PC-9 (cell line): ENCODE results near the gene TGM2. TPM values are rescaled to one million over a fixed set of nuclear protein-coding genes. Genes with fewer than 3 reads are reported as not detected.

Experiments
- BruUV-seq: library from RNA; stranded (reverse); fragments of 400-500 nt; replicated peaks from 2 replicates; lab custom pipeline; 2021; lab: Mats Ljungman, UMichigan
- CTCF ChIA-PET: fragments of 300-600 bp; sonication (Branson Sonifier 250); formaldehyde crosslinking; loops from one replicate; lab custom pipeline; 2022; ENCODE audit warnings: antibody characterized with exemption; lab: Charles Lee
- POLR2A ChIA-PET: fragments of 300-600 bp; sonication (Branson Sonifier 250); formaldehyde crosslinking; loops from one replicate; lab custom pipeline; 2022; ENCODE audit warnings: antibody characterized with exemption; ENCODE audit not compliant: unreplicated experiment; lab: Charles Lee
- DNase-seq, 2 experiments: peaks; one replicate each; pipeline versions ENCODE4 v3.0.0 to v3.0.0-alpha.2; 2015 to 2022; ENCODE audit warnings: mixed read lengths in 1 of 2
- H2AFZ ChIP-seq: fragments of 200-600 bp; sonication (generic); 2 replicates; pipeline ENCODE4 v1.8.1; 2017; ENCODE audit warnings: antibody characterized with exemption
- H3F3A ChIP-seq: fragments of 200-600 bp; sonication (generic); 2 replicates; pipeline ENCODE4 v1.8.1; 2017; ENCODE audit warnings: antibody characterized with exemption, mild to moderate bottlenecking, low read depth; ENCODE audit not compliant: insufficient read depth
- H3K27ac ChIP-seq: fragments of 200-600 bp; sonication (generic); 2 replicates; pipeline ENCODE4 v1.6.1; 2016; ENCODE audit warnings: mixed run types
- H3K27me3 ChIP-seq: fragments of 200-600 bp; sonication (generic); 2 replicates; pipeline ENCODE4 v1.6.1; 2016; ENCODE audit warnings: low read depth, mixed run types; ENCODE audit not compliant: insufficient read depth
- H3K36me3 ChIP-seq: fragments of 200-600 bp; sonication (generic); 2 replicates; pipeline ENCODE4 v1.6.1; 2016; ENCODE audit warnings: low read depth, mixed run types
- H3K4me1 ChIP-seq: fragments of 200-600 bp; sonication (generic); replicated peaks from 2 replicates; pipeline ENCODE4 v1.6.1; 2016; ENCODE audit warnings: mixed run types; ENCODE audit not compliant: insufficient read depth
- H3K4me2 ChIP-seq: fragments of 200-600 bp; sonication (generic); 2 replicates; pipeline ENCODE4 v1.6.1; 2017; ENCODE audit warnings: mixed run types
- H3K4me3 ChIP-seq: fragments of 200-600 bp; sonication (generic); 2 replicates; pipeline ENCODE4 v1.6.1; 2016; ENCODE audit warnings: mixed run types
- H3K79me2 ChIP-seq: fragments of 200-600 bp; sonication (generic); 2 replicates; pipeline ENCODE4 v1.6.1; 2017; ENCODE audit warnings: low read depth, mixed run types
- H3K9me2 ChIP-seq: fragments of 200-600 bp; sonication (generic); 2 replicates; pipeline ENCODE4 v1.8.1; 2017; ENCODE audit warnings: mild to moderate bottlenecking; ENCODE audit not compliant: insufficient read depth
- H3K9me3 ChIP-seq: fragments of 200-600 bp; sonication (generic); 2 replicates; pipeline ENCODE4 v1.8.1; 2016; ENCODE audit warnings: low read depth; ENCODE audit not compliant: insufficient read depth
- H4K20me1 ChIP-seq: fragments of 200-600 bp; sonication (generic); 2 replicates; pipeline ENCODE4 v1.8.1; 2017; ENCODE audit not compliant: insufficient read depth
- CTCF ChIP-seq: fragments of 200-600 bp; sonication (generic); conservative IDR thresholded peaks from 2 replicates; pipeline ENCODE4 v1.6.1; 2017; ENCODE audit warnings: mixed run types, antibody characterized with exemption, mild to moderate bottlenecking, moderate library complexity
- EZH2 ChIP-seq: fragments of 200-600 bp; sonication (generic); IDR thresholded peaks from 2 replicates; pipeline ENCODE4 v1.8.0; 2017; ENCODE audit warnings: antibody characterized with exemption, low read depth
- intact Hi-C: fragments of 100-400 bp; cut with micrococcal nuclease; formaldehyde crosslinking; loops from one replicate; pipeline ENCODE4 v1.10.0; 2022; ENCODE audit not compliant: unreplicated experiment
- total RNA-seq: library from RNA; stranded (reverse); gene quantifications from 2 replicates; pipeline ENCODE4 v1.2.3, GENCODE V29; 2021

TGM2 gene
- total RNA-seq, 1 experiment from 2014 or later: 333 TPM

- no peak for DNase-seq
- Histone ChIP-seq H3K9me2 (no peaks in the 10 kb centered on the region), H3K9me3 (peaks cover 3% of the 10 kb centered on the region; the same call in 1 of the 2 replicates), H3K4me2 (no peak overlapping the region), H3K79me2 (no peaks in the 10 kb centered on the region), H3F3A (peaks cover 47% of the 10 kb centered on the region), H2AFZ (no peak overlapping the region), H3K4me1 (peaks cover 68% of the 10 kb centered on the region), H3K27ac (no peak overlapping the region), H4K20me1 (no peaks in the 10 kb centered on the region), H3K36me3 (no peaks in the 10 kb centered on the region), H3K27me3 (no peaks in the 10 kb centered on the region), H3K4me3 (no peak overlapping the region)
- ChIA-PET CTCF (interaction anchor here (0.7 kb wide), 2 partner anchors 8 to 42 kb away, joined by 3 read pairs; no protein-coding TSS in a partner anchor), POLR2A (no interaction called here)
- TF ChIP-seq CTCF (no peak), EZH2 (no peak)
- no TSS peak for BruUV-seq
- intact Hi-C loops: no loop called here
Observed at GRCh38 chr20:38115205-38115604, 49.9 kb downstream of the TGM2 start.

GRCh38 chr20:38114353-38114791 is 50.7 kb downstream of the TGM2 start:
- Histone ChIP-seq H3K79me2 (no peaks in the 10 kb centered on the region), H3K9me2 (no peaks in the 10 kb centered on the region), H3K36me3 (no peaks in the 10 kb centered on the region), H3K4me3 (no peak overlapping the region), H3K4me1 (peaks cover 73% of the 10 kb centered on the region), H3K4me2 (no peak overlapping the region), H3F3A (peaks cover 49% of the 10 kb centered on the region), H4K20me1 (no peaks in the 10 kb centered on the region), H3K27ac (no peak overlapping the region), H3K9me3 (peaks cover 3% of the 10 kb centered on the region; the same call in 1 of the 2 replicates), H3K27me3 (no peaks in the 10 kb centered on the region), H2AFZ (no peak overlapping the region)
- TF ChIP-seq EZH2: no peak
- no peak for TF ChIP-seq CTCF
- ChIA-PET CTCF (interaction anchor here (0.6 to 0.9 kb wide), 2 partner anchors 23 to 30 kb away, joined by 4 read pairs; no protein-coding TSS in a partner anchor), POLR2A (interaction anchor here (0.9 kb wide), 1 partner anchor 30 kb away, joined by 8 read pairs; no protein-coding TSS in a partner anchor)
- intact Hi-C loops: no loop called here
- no TSS peak for BruUV-seq
- DNase-seq: no peak

GRCh38 chr20:38113401-38114325 is 51.4 kb downstream of the TGM2 start:
- peaks cover 3% of the 10 kb centered on the region; the same call in 1 of the 2 replicates for H3K9me3 ChIP-seq
- ChIA-PET CTCF (interaction anchor here (0.5 to 0.9 kb wide), 3 partner anchors 23 to 347 kb away, joined by 3 to 4 read pairs (median 4); no protein-coding TSS in a partner anchor), POLR2A (interaction anchor here (0.9 kb wide), 1 partner anchor 31 kb away, joined by 8 read pairs; no protein-coding TSS in a partner anchor)
- no peaks in the 10 kb centered on the region for H3K27me3 ChIP-seq
- TF ChIP-seq CTCF (peak; percentile 46), EZH2 (no peak)
- H3K36me3 ChIP-seq: no peaks in the 10 kb centered on the region
- H3K9me2 ChIP-seq: no peaks in the 10 kb centered on the region
- BruUV-seq: no TSS peak
- H3F3A ChIP-seq: peaks cover 49% of the 10 kb centered on the region
- peak overlapping the region; percentile 20; the same call in 1 of the 2 replicates for H3K27ac ChIP-seq
- no peak overlapping the region for H3K4me2 ChIP-seq
- no peaks in the 10 kb centered on the region for H4K20me1 ChIP-seq
- peaks cover 73% of the 10 kb centered on the region for H3K4me1 ChIP-seq
- no peaks in the 10 kb centered on the region for H3K79me2 ChIP-seq
- no peak overlapping the region for H2AFZ ChIP-seq
- intact Hi-C loops: no loop called here
- no peak overlapping the region for H3K4me3 ChIP-seq
- DNase-seq: peak in 1 of 2 experiments; percentile 45
